HepG2 (cell line): ENCODE results near the gene CISH. TPM values are rescaled to one million over a fixed set of nuclear protein-coding genes. Genes with fewer than 3 reads are reported as not detected.

Source experiments
- ATAC-seq: fragments of 200-7000 bp; cut with Tn5 transposase; 3 replicates; pipeline ENCODE4 v1.9.1; 2020; ENCODE audit warnings: mild to moderate bottlenecking, moderate library complexity
- BruUV-seq: library from RNA; stranded (reverse); fragments of 400-500 nt; replicated peaks from 2 replicates; lab custom pipeline; 2021; lab: Mats Ljungman, UMichigan
- CTCF ChIA-PET: fragments of 300-600 bp; formaldehyde crosslinking; extraction: SDS; loops from one replicate; lab custom pipeline; 2021; ENCODE audit warnings: low total read pairs, inconsistent platforms, low intra/inter-chr PET ratio; lab: Yijun Ruan, JAX
- POLR2A ChIA-PET: fragments of 350-600 bp; sonication (Branson Sonifier 250); formaldehyde crosslinking; loops from one replicate; lab custom pipeline; 2020; ENCODE audit warnings: antibody characterized with exemption, inconsistent platforms; lab: Yijun Ruan, JAX
- DNase-seq: peaks from one replicate; pipeline ENCODE4 v3.0.0-alpha.2; 2015; ENCODE audit warnings: low spot score
- FAIRE-seq: peaks from 3 replicates; lab custom pipeline; 2011; peaks lifted over from hg19 to GRCh38; lab: Jason Lieb, UNC
- H2AFZ ChIP-seq: one replicate; pipeline ENCODE4 v1.6.1; 2011; ENCODE audit warnings: low read length, inconsistent platforms
- H3K27ac ChIP-seq: fragments of 300-600 bp; 3 replicates; pipeline ENCODE4 v1.8.0; 2011; ENCODE audit warnings: mixed run types, mild to moderate bottlenecking, mixed read lengths, low read length, inconsistent platforms; ENCODE audit not compliant: insufficient read depth; ENCODE audit errors: extremely low read length
- H3K27me3 ChIP-seq, 2 experiments: fragments of 200-600 bp in 1 of 2; 2 replicates in 1 of 2; 3 replicates in 1 of 2; pipeline versions ENCODE4 v1.6.0 to v1.8.0; 2011; ENCODE audit warnings: low read length in 2 of 2, mild to moderate bottlenecking in 2 of 2, moderate library complexity in 2 of 2, inconsistent platforms in 1 of 2; ENCODE audit not compliant: insufficient read depth in 2 of 2, control insufficient read depth in 1 of 2
- H3K36me3 ChIP-seq, 2 experiments: fragments of 200-600 bp in 1 of 2; replicated peaks in 1 of 2; 2 replicates in 1 of 2; 3 replicates in 1 of 2; pipeline versions ENCODE4 v1.5.1 to v1.8.0; 2011; ENCODE audit warnings: low read length in 2 of 2, inconsistent platforms in 1 of 2; ENCODE audit not compliant: insufficient read depth in 2 of 2, control insufficient read depth in 1 of 2
- H3K4me1 ChIP-seq: 2 replicates; pipeline ENCODE4 v1.5.1; 2012; ENCODE audit warnings: low read length, inconsistent platforms; ENCODE audit not compliant: insufficient read depth
- H3K4me2 ChIP-seq: 2 replicates; pipeline ENCODE4 v1.6.0; 2011; ENCODE audit warnings: low read depth, low read length, inconsistent platforms
- H3K4me3 ChIP-seq, 3 experiments: fragments of 200-600 bp in 1 of 3; sonication (generic), shearing (Covaris generic) in 1 of 3; replicated peaks in 1 of 3; 2 replicates each; pipeline ENCODE4 v1.5.1; 2011 to 2016; ENCODE audit warnings: low read length in 3 of 3, inconsistent platforms in 2 of 3, low read depth in 2 of 3, mild to moderate bottlenecking in 2 of 3, control low read depth in 1 of 3, mixed read lengths in 1 of 3; ENCODE audit not compliant: insufficient read depth in 1 of 3
- H3K79me2 ChIP-seq: one replicate; pipeline ENCODE4 v1.6.1; 2011; ENCODE audit warnings: low read length, inconsistent platforms; ENCODE audit not compliant: insufficient read depth
- H3K9ac ChIP-seq: 2 replicates; pipeline ENCODE4 v1.6.0; 2011; ENCODE audit warnings: mild to moderate bottlenecking, low read depth, low read length, inconsistent platforms; ENCODE audit not compliant: insufficient read depth
- H3K9me3 ChIP-seq: 2 replicates; pipeline ENCODE4 v1.5.1; 2012; ENCODE audit warnings: mild to moderate bottlenecking, low read length
- H4K20me1 ChIP-seq: 2 replicates; pipeline ENCODE4 v1.6.0; 2011; ENCODE audit warnings: inconsistent platforms, mild to moderate bottlenecking, low read length, moderate library complexity; ENCODE audit not compliant: insufficient read depth
- CBX2 ChIP-seq, 2 experiments: fragments of 200-600 bp in 1 of 2; sonication (generic); formaldehyde crosslinking in 1 of 2; IDR thresholded peaks; 2 replicates each; pipeline versions ENCODE4 v1.7.0 to v1.8.1; 2018 to 2022; ENCODE audit warnings: low read depth in 2 of 2, low read length in 1 of 2, mild to moderate bottlenecking in 1 of 2, missing genetic modification reagents in 1 of 2
- HOXA9 ChIP-seq: sonication (generic); formaldehyde crosslinking; IDR thresholded peaks from 2 replicates; pipeline ENCODE4 v1.8.1; 2022; ENCODE audit warnings: missing genetic modification reagents, mild to moderate bottlenecking, moderate library complexity, borderline replicate concordance
- RNF219 ChIP-seq: sonication (generic); formaldehyde crosslinking; IDR thresholded peaks from 2 replicates; pipeline ENCODE4 v1.5.0; 2020; ENCODE audit warnings: mild to moderate bottlenecking, missing genetic modification reagents
- TFDP1 ChIP-seq: IDR thresholded peaks from 2 replicates; pipeline ENCODE4 v1.6.1; 2016; ENCODE audit warnings: missing compliant biosample characterization, missing genetic modification reagents, borderline replicate concordance
- ZBTB44 ChIP-seq: sonication (generic); formaldehyde crosslinking; IDR thresholded peaks from 2 replicates; pipeline ENCODE4 v1.4.0; 2020; ENCODE audit warnings: missing genetic modification reagents
- ZFX ChIP-seq: sonication (generic); formaldehyde crosslinking; IDR thresholded peaks from 2 replicates; pipeline ENCODE4 v1.4.0; 2020; ENCODE audit warnings: mild to moderate bottlenecking, low read depth, missing genetic modification reagents, moderate library complexity
- ZNF275 ChIP-seq: sonication (generic); formaldehyde crosslinking; IDR thresholded peaks from 2 replicates; pipeline ENCODE4 v1.8.0; 2022; ENCODE audit warnings: missing genetic modification reagents, mild to moderate bottlenecking, inconsistent platforms, borderline replicate concordance
- ZNF484 ChIP-seq: sonication (generic); formaldehyde crosslinking; IDR thresholded peaks from 2 replicates; pipeline ENCODE4 v1.5.1; 2020; ENCODE audit warnings: mild to moderate bottlenecking, low read depth, missing genetic modification reagents, borderline replicate concordance
- ZNF674 ChIP-seq: sonication (generic); formaldehyde crosslinking; IDR thresholded peaks from 2 replicates; pipeline ENCODE4 v1.5.0; 2020; ENCODE audit warnings: low read depth, mild to moderate bottlenecking, missing genetic modification reagents
- ZNF703 ChIP-seq: sonication (generic); formaldehyde crosslinking; IDR thresholded peaks from 2 replicates; pipeline ENCODE4 v1.5.1; 2020; ENCODE audit warnings: missing genetic modification reagents, mild to moderate bottlenecking, moderate library complexity, borderline replicate concordance
- ZNF766 ChIP-seq: sonication (generic); formaldehyde crosslinking; IDR thresholded peaks from 2 replicates; pipeline ENCODE4 v1.5.0; 2020; ENCODE audit warnings: missing genetic modification reagents, borderline replicate concordance
- ZNF772 ChIP-seq: sonication (generic); formaldehyde crosslinking; IDR thresholded peaks from 2 replicates; pipeline ENCODE4 v1.5.0; 2020; ENCODE audit warnings: mild to moderate bottlenecking, missing genetic modification reagents
- ZSCAN12 ChIP-seq: sonication (generic); formaldehyde crosslinking; IDR thresholded peaks from 2 replicates; pipeline ENCODE4 v1.9.0; 2021; ENCODE audit warnings: mild to moderate bottlenecking, missing genetic modification reagents
- WGBS: methylation state at CpG from one replicate; pipeline ENCODE4 v1.1.6; 2017; ENCODE audit warnings: low lambda C conversion rate; 5-methylcytosine and 5-hydroxymethylcytosine counted together
- in situ Hi-C: cut with HindIII; loops from 2 replicates; pipeline ENCODE4 v1.10.0; 2017; ENCODE audit warnings: low pct_unique_long_range_greater_than_20kb; ENCODE audit not compliant: extremely low pct_ligation_motif_present
- intact Hi-C: fragments of 100-400 bp; cut with micrococcal nuclease; formaldehyde crosslinking; loops from one replicate; pipeline ENCODE4 v1.10.0; 2022; ENCODE audit not compliant: unreplicated experiment
- polyA plus RNA-seq, 8 experiments: library from polyadenylated mRNA; depleted of rRNA in 3 of 8; stranded (reverse) in 7 of 8; unstranded in 1 of 8; fragments of >200 nt; fragmentation: Illumina TruSeq in 4 of 8; extraction: Trizol in 4 of 8; gene quantifications; 2 replicates each; pipeline versions ENCODE4 v1.2.1 to v1.2.3, GENCODE V29; 2011 to 2016; ENCODE audit warnings: low read depth in 4 of 8, missing spikeins in 1 of 8, mixed read lengths in 1 of 8; ENCODE audit not compliant: insufficient read depth in 1 of 8
- total RNA-seq, 5 experiments: library from RNA; depleted of rRNA; stranded (reverse); fragments of >200 nt; fragmentation: Illumina TruSeq; extraction: Trizol; gene quantifications; 2 replicates each; pipeline ENCODE4 v1.2.3, GENCODE V29; 2016; ENCODE audit warnings: low read depth in 1 of 5

The CISH gene
- total and polyA plus RNA-seq, 2 of the 13 experiments (the other 11 are each of a cell fraction or from before 2014, with no cell fraction given) = 0.91 to 1.5 TPM

GRCh38 chr3:50656417-50657195 lies 45.0 kb upstream of the CISH start (continued):
- TF ChIP-seq ZSCAN12 (CRISPR knock-in tag) = no peak
- no peak for TF ChIP-seq ZNF275 (CRISPR knock-in tag)
- no peak for TF ChIP-seq ZFX (CRISPR knock-in tag)
- no peak for TF ChIP-seq ZNF766 (CRISPR knock-in tag)
- TF ChIP-seq TFDP1 (CRISPR knock-in tag) = no peak
- TF ChIP-seq, all 625 proteins: peak for 0

GRCh38 chr3:50655009-50655830 lies 43.6 kb upstream of the CISH start:
- intact Hi-C loops (no loop called here), in situ Hi-C loops (no loop called here)
- DNase-seq (no peak), ATAC-seq (no peak), FAIRE-seq (no peak)
- ChIA-PET CTCF (no interaction called here), POLR2A (no interaction called here)
- H2AFZ ChIP-seq = no peak overlapping the region
- no peaks in the 10 kb centered on the region for H4K20me1 ChIP-seq
- BruUV-seq = no TSS peak
- H3K79me2 ChIP-seq = no peaks in the 10 kb centered on the region
- WGBS = 29% methylated on average over 2 of the region's 3 CpGs
- no peak overlapping the region for H3K9ac ChIP-seq
- no peak overlapping the region for H3K27ac ChIP-seq
- H3K27me3 ChIP-seq = peaks cover 0 to 27% of the 10 kb centered on the region in 2 experiments; a peak in 3 of 5 replicates
- H3K4me3 ChIP-seq = no peak overlapping the region
- no peaks in the 10 kb centered on the region for H3K4me1 ChIP-seq
- H3K36me3 ChIP-seq = no peaks in the 10 kb centered on the region
- H3K9me3 ChIP-seq = no peaks in the 10 kb centered on the region
- H3K4me2 ChIP-seq = no peak overlapping the region
- no peak for TF ChIP-seq ZNF772 (CRISPR knock-in tag)
- TF ChIP-seq ZNF703 = no peak
- no peak for TF ChIP-seq ZNF484
- no peak for TF ChIP-seq RNF219
- no peak for TF ChIP-seq ZBTB44 (CRISPR knock-in tag)
- TF ChIP-seq HOXA9 (CRISPR knock-in tag) = no peak
- TF ChIP-seq CBX2 (IDR thresholded peaks at IDR 0.05; ENCODE audit: low read depth, low read length) = no peak
- no peak for TF ChIP-seq CBX2 (CRISPR knock-in tag; IDR thresholded peaks at IDR 0.05; ENCODE audit: low read depth)
- TF ChIP-seq ZNF674 (CRISPR knock-in tag) = no peak
